Activated B cell treated with CpG ODN at 0.5 μM for 24 hours (primary cell): Measurements from ENCODE around the gene PIGW. TPM values are rescaled to one million over a fixed set of nuclear protein-coding genes. Genes with fewer than 3 reads are reported as not detected.

ENCODE experiments used
- ATAC-seq: fragments of 200-7000 bp; cut with Tn5 transposase; one replicate; pipeline ENCODE4 v1.10.0; 2021; ENCODE audit warnings: low read depth, mild to moderate bottlenecking, moderate library complexity
- CTCF ChIA-PET: fragments of 350-600 bp; sonication (Branson Sonifier 250); formaldehyde crosslinking; loops from one replicate; lab custom pipeline; 2021; ENCODE audit warnings: antibody characterized with exemption; lab: Charles Lee
- POLR2A ChIA-PET: fragments of 350-600 bp; sonication (Branson Sonifier 250); formaldehyde crosslinking; loops from one replicate; lab custom pipeline; 2021; ENCODE audit warnings: antibody characterized with exemption; lab: Charles Lee
- DNase-seq: peaks from one replicate; pipeline ENCODE4 v3.0.0; 2022
- H3K27ac Mint-ChIP-seq: one replicate; pipeline ENCODE4 v1.8.0; 2020; ENCODE audit warnings: mixed read lengths
- H3K27me3 Mint-ChIP-seq: one replicate; pipeline ENCODE4 v1.8.0; 2021; ENCODE audit warnings: mixed read lengths
- H3K36me3 Mint-ChIP-seq: one replicate; pipeline ENCODE4 v1.8.0; 2021; ENCODE audit warnings: low read depth, mixed read lengths
- H3K4me1 Mint-ChIP-seq: one replicate; pipeline ENCODE4 v1.8.0; 2021; ENCODE audit warnings: mixed read lengths
- H3K4me3 Mint-ChIP-seq: one replicate; pipeline ENCODE4 v1.8.0; 2020; ENCODE audit warnings: mild to moderate bottlenecking, mixed read lengths
- H3K9me3 Mint-ChIP-seq: one replicate; pipeline ENCODE4 v1.8.0; 2020; ENCODE audit warnings: mixed read lengths
- CTCF ChIP-seq: fragments of 200-600 bp; IDR thresholded peaks from one replicate; pipeline ENCODE4 v1.8.0; 2022; ENCODE audit warnings: antibody characterized with exemption, mild to moderate bottlenecking
- intact Hi-C: fragments of 100-400 bp; cut with micrococcal nuclease; formaldehyde crosslinking; loops from one replicate; pipeline ENCODE4 v1.15.1; 2024
- total RNA-seq: library from RNA; stranded (reverse); gene quantifications from 2 replicates; pipeline ENCODE4 v1.2.3, GENCODE V29; 2022

PIGW gene
- total RNA-seq, 1 donor from 2014 or later: 20.7 TPM

- Mint-ChIP-seq H3K4me3 (peak overlapping the region; percentile 56), H3K27ac (peak overlapping the region; percentile 80), H3K9me3 (no peaks in the 10 kb centered on the region), H3K36me3 (peaks cover 40% of the 10 kb centered on the region), H3K27me3 (no peaks in the 10 kb centered on the region), H3K4me1 (peaks cover 86% of the 10 kb centered on the region)
- POLR2A ChIA-PET: interaction anchor here (0.7 to 1.6 kb wide), 4 partner anchors 8 to 17 kb away, joined by 3 to 9 read pairs (median 4); no protein-coding TSS in a partner anchor
- TF ChIP-seq CTCF: no peak
- intact Hi-C loops: no loop called here
- CTCF ChIA-PET: interaction anchor here (1.5 kb wide), 1 partner anchor 52 kb away, joined by 5 read pairs; no protein-coding TSS in a partner anchor
- DNase-seq: no peak
- peak; percentile 54 for ATAC-seq
Measured at GRCh38 chr17:36550491-36551417, 16.0 kb downstream of the PIGW start.

DNA sequence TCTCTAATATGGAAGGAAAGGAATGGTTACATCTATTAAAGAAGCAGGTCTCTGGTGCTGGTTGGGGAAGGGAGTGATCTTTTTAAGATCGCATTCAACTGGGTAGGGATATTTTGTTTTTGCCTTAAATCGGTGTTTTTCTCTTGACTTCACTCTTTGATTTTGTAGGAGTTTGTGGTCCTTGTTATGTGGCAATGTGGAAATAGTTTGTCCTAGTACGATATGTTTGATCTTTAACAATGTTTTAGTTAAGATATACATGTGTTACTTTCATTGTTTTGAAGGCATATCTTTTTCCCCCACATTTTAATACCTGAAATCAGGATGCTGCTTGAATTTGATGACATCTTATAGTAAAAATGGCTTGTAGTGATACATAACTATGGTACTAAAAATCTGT, 18.7 kb downstream of the PIGW start:
- POLR2A ChIA-PET: interaction anchor here (2.7 kb wide), 1 partner anchor 9 kb away, joined by 19 read pairs; the partner anchor contains the start of gene GGNBP2
- Mint-ChIP-seq H3K9me3 (no peaks in the 10 kb centered on the region), H3K27me3 (no peaks in the 10 kb centered on the region), H3K27ac (no peak overlapping the region), H3K4me1 (peaks cover 72% of the 10 kb centered on the region), H3K36me3 (peaks cover 47% of the 10 kb centered on the region), H3K4me3 (no peak overlapping the region)
- no peak for ATAC-seq
- no peak for TF ChIP-seq CTCF
- intact Hi-C loops: loop anchor here (1.0 kb wide), 1 partner anchor 9 kb away; the partner anchor contains the start of gene GGNBP2
- DNase-seq: no peak
- CTCF ChIA-PET: no interaction called here

DNA sequence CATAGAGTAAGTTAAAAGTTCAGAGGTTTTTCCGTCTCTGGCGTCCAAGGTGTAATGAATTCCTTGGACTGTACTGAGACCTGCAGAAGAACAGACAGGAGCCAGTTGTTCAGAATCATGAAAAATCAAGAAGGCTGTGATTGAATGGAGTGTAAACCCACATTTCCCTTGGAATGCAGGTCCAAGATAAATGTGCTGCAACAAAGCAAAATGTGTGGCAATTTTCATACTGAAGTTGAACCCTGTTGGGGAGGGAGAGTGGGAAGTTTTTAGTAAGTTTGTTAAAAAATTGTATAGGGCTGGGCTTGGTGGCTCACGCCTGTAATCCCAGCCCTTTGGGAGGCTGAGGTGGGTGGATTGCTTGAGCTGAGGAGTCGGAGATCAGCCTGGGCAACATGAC, 31.3 kb downstream of the PIGW start:
- no peak for DNase-seq
- POLR2A ChIA-PET: no interaction called here
- Mint-ChIP-seq H3K4me1 (no peaks in the 10 kb centered on the region), H3K4me3 (no peak overlapping the region), H3K27me3 (no peaks in the 10 kb centered on the region), H3K9me3 (no peaks in the 10 kb centered on the region), H3K36me3 (peaks cover 76% of the 10 kb centered on the region), H3K27ac (no peak overlapping the region)
- TF ChIP-seq CTCF: no peak
- CTCF ChIA-PET: no interaction called here
- intact Hi-C loops: no loop called here
- no peak for ATAC-seq

DNA sequence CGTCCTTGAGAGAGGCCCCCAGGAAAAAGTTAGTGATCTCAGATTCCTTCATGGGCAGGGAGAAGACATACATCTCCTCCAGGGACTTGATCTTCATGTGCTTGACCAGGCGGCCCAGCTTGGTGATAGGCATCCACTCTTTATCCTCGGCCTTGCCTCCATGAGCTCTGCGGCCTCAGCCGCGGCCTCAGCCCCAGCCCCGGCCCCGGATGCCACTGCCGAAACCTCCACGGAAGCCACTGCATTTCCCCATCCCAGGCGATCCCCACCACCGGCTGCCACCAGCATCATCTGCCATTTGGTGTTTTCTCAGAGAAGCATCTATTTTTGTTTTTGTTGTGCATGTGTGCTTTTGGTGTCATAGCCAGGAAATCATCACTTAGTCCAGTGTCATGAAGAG, 40.2 kb downstream of the PIGW start:
- POLR2A ChIA-PET: no interaction called here
- Mint-ChIP-seq H3K4me1 (peaks cover 1% of the 10 kb centered on the region), H3K9me3 (no peaks in the 10 kb centered on the region), H3K36me3 (peaks cover 75% of the 10 kb centered on the region), H3K27ac (no peak overlapping the region), H3K27me3 (no peaks in the 10 kb centered on the region), H3K4me3 (no peak overlapping the region)
- CTCF ChIA-PET: no interaction called here
- no peak for TF ChIP-seq CTCF
- DNase-seq: no peak
- ATAC-seq: no peak
- intact Hi-C loops: no loop called here

GRCh38 chr17:36576793-36577192, 42.0 kb downstream of the PIGW start:
- ChIA-PET CTCF (no interaction called here), POLR2A (no interaction called here)

More at GRCh38 chr17:36576793-36577192, 42.0 kb downstream of the PIGW start:
- Mint-ChIP-seq H3K27ac (no peak overlapping the region), H3K4me3 (no peak overlapping the region), H3K36me3 (peaks cover 81% of the 10 kb centered on the region), H3K9me3 (no peaks in the 10 kb centered on the region), H3K4me1 (peaks cover 1% of the 10 kb centered on the region), H3K27me3 (no peaks in the 10 kb centered on the region)
- no peak for TF ChIP-seq CTCF
- intact Hi-C loops: no loop called here
- DNase-seq (no peak), ATAC-seq (no peak)
